GM18498 (cell line): ENCODE results near the gene SHMT1.
"Not testable (repeated sequence)": the region's sequence is repeated elsewhere in the genome, so short reads cannot be mapped to it uniquely, and the experiment has no call there.

Experiments used
- ATAC-seq: cut with Tn5 transposase; IDR thresholded peaks from one replicate; pipeline ENCODE4 v1.9.1; 2021; ENCODE audit warnings: mild to moderate bottlenecking, moderate library complexity; ENCODE audit not compliant: unreplicated experiment

The SHMT1 gene

DNA sequence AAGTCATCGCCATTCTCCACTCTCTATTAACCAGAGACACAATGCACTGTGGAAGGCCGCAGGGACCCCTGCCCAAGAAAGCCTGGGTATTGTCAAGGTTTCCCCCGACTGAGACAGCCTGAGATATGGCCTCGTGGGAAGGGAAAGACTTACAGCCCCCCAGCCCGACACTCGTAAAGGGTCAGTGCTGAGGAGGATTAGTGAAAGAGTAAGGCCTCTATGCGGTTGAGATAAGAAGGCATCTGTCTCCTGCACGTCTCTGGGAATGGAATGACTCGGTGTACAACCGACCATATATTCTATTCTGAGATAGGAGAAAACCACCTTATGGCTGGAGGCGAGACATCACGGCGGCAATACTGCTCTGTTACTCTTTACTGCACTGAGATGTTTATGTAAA is 60.1 kb downstream of the SHMT1 start:
- ATAC-seq = not testable (repeated sequence)

DNA sequence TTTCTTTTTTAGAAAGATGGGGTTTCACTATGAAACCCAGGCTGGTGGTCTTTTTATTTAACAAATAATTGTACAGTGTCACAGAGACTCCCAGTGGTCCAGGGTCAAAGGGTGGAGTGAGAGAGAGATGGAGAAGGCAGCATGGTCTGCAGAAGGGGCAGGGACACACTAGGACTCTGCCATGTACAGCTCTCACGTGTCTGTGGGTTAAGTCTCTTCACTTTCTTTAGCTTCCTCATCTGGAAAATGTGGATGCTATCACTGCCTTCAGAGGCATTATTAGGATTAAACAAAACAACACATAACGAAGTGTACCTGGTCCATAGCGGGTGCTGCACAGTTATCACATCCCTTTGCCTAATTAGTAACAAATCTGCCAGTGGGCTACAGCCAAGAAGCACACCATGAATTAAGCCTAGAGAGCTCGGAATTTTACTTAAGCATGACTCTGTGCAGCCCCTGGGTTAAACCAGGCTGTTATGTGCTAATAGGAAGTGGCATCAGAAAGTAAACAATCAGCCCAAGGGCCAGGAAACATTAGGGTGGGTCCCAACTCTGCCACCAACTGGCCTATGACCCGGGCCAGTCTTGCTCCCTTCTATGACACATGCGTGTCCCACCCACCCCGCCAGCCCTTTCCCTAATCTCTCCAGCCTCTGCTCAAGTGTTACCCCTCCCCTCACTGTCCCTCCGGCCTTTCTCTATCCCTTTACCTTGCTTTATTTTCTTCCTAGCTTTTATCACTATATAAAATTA is 62.4 kb downstream of the SHMT1 start:
- no peak for ATAC-seq

DNA sequence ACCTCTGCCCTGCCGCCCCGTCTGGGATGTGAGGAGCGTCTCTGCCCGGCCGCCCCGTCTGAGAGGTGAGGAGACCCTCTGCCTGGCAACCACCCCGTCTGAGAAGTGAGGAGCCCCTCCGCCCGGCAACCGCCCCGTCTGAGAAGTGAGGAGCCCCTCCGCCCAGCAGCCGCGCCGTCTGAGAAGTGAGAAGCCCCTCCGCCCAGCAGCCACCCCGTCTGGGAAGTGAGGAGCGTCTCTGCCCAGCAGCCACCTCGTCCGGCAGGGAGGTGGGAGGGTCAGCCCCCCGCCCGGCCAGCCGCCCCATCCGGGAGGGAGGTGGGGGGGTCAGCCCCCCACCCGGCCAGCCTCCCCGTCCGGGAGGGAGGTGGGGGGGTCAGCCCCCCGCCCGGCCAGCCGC is 65.3 kb downstream of the SHMT1 start:
- not testable (repeated sequence) for ATAC-seq

DNA sequence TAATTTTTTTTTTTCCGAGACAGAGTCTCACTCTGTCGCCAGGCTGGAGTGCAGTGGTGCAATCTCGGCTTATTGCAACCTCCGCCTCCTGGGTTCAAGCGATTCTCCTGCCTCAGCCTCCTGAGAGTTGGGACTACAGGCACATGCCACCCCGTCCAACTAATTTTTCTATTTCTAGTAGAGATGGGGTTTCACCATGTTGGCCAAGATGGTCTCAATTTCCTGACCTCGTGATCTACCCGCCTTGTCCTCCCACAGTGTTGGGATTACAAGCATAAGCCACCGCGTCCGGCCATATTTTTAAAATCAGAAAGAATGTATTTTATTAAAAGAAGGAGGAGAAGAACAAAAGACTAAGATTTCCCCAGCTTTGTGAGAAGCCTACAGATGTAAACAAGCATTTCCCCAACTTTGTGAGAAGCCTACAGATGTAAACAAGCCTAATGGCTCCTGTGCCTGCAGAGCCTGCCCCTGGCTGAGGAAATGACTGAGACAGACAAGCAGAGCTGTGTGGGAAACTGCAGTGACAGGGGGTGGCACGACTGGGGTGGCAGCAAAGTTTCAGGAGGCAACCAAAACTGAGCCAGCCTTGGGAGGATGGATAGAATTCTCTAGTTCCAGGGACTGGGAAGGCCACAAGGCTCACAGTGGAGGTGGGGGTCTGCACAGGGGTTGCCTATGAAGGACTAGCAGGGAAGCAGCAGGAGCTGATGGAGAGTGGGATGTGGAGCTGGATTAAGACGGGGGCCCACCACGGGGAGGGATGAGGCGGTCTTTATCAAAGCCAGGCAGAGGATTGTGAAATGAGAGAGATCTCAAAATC is 71.4 kb downstream of the SHMT1 start:
- ATAC-seq = no peak

DNA sequence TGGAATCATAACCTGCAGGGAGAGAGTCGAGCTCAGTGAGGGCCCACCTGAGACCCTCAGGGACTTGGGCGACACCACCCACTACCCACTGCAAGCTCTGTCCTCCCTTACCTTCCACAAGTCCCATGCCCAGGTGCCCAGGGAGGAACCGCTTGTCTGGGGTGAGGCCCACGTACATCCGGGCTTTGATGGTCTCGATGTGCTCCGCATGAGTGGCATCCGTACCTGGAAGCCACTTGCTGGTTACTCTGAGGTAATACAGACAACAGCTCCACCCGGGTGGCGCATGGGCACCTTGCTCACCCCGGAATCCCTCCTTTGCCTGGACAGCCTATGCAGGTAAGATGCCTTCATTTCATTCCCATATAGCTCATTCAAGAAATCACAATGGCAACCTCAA is 78.1 kb downstream of the SHMT1 start:
- no peak for ATAC-seq

DNA sequence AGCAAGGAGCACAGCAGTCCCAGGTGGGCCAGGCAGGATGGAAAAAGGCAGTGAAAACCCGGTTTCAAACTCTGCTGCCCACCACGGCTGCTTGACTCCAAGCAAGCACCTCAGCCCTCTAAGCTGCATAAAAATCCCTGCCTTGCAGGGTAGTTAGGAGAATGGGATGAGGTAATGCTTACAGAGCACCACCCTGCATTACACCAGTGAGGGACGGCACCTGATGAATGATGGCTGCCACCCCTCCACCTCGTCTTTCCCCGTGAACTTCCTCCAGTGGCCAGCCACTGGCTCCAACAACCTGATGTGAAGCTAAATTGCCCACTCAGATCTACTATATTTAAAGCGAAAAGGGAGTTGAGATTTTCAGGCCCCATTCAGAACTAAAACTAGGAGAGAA is 81.6 kb downstream of the SHMT1 start:
- no peak for ATAC-seq

DNA sequence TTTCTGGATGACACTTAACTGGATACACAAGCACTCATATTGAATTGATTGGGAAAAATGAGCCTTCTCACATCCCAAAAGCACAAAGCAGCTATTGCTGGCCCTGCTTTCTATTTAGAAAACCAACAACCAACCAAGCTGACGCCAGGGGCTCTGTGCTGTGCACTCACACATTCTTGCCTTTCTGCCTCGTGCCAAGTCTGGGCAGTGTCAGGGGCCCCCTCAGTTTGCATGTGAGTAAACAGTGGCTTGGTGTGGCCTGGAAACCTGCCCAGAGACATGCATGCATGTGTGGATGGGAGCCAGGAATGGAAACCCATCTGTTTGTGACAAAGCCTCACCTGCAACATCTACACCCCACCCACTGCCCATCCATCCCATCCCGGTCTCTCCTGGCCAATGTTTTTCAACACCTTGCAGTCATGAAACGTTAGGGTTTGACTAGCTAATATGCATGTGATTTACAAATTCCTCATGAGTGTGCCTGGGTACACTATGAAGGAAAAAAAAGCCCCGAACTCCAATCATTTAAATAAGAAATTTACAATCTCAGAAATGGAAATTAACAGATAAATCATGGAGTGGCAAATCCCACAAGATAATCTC is 82.5 kb downstream of the SHMT1 start:
- no peak for ATAC-seq

DNA sequence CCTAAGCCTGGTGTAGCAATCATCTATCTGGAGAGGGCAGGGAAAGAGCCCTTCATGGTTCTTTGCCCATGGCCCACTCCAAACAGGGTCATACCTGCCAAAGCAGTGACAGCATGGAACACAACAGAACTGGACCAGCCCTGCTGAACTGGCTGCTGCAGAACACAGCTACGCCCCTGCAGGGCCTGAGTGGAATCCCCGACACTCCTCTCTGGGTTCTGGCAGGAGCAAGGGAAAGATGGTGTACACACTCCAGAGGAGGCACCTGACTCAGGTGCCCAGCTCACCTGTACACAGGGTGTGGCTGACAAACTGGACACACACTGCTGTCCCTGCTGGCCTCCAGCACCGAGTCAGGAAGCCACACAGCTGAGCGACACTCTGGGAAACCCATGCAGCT is 83.1 kb downstream of the SHMT1 start:
- ATAC-seq = no peak

DNA sequence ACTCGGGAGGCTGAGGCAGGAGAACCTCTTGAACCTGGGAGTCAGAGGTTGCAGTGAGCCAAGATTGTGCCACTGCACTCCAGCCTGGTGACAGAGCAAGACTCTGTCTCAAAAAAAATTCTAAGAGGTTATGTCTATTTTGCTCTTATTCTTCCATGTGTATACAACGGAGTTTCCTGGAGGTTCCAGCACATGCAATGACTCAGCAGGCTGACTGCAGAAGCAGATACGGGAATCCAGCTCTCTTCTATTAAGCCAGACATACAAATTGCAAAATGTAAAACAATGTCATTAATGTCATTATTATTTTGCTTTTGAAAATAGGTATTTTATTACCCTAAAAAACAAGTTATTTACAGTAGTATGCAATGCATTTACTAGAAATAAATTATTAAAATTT is 84.5 kb downstream of the SHMT1 start:
- ATAC-seq = no peak
